Ishikawa (cell line): Measurements from ENCODE around the gene RSRP1.

Experiments used
- CEBPB ChIP-seq: IDR thresholded peaks from 2 replicates; pipeline ENCODE4 v1.6.1; 2012
- EP300 ChIP-seq: IDR thresholded peaks from 2 replicates; pipeline ENCODE4 v1.6.1; 2012; ENCODE audit warnings: borderline replicate concordance
- FOXM1 ChIP-seq: IDR thresholded peaks from 2 replicates; pipeline ENCODE4 v1.6.1; 2012; ENCODE audit warnings: low read depth, borderline replicate concordance

DNA sequence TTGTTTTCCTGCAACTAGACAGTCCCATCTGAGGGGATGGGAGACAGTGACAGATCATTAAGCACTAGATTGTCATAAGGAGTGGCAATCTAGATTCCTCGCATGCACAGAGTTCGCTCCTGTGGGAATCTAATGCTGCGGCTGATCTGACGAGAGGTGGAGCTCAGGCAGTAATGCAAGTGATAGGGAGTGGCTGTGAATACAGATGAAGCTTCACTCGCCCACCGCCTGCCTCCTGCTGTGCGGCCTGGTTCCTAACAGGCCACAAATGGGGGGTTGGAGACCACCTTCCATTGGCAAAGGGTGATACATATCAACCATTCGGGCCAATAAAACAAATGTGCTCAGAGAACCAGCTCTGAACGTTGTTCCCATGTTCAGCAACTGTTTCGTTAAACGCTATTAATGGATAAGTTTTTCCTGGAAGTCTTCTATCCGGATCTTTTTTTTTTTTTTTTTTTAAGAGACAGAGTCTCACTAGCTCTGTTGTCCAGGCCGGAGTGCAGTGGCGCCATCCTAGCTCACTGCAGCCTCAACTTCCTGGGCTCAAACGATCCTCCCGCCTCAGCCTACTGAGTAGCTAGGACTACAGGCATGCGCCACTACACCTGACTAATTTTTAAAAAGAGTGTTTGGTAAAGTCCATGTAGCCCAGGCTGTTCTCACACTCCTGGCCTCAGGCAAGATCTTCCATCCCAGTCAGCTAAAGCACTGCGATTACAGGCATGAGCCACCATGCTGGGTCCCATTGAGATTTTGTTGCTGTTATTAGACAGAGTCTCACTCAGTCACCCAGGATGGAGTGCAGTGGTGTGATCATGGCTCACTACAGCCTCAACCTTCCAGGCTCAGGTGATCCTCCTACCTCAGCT is 8.7 kb upstream of the RSRP1 start:
- TF ChIP-seq EP300: no peak
- TF ChIP-seq FOXM1: no peak
- TF ChIP-seq CEBPB: no peak
